Osteocyte (in vitro differentiated cells): ENCODE data around the gene SCFD2. TPM values are rescaled to one million over a fixed set of nuclear protein-coding genes. Genes with fewer than 3 reads are reported as not detected.
"Not testable (repeated sequence)": the region's sequence is repeated elsewhere in the genome, so short reads cannot be mapped to it uniquely, and the experiment has no call there.

Experiments used
- DNase-seq: peaks from one replicate; pipeline ENCODE4 v3.0.0; 2021; ENCODE audit warnings: mixed read lengths; ENCODE audit not compliant: unreplicated experiment; ENCODE audit errors: extremely low spot score
- H3K27ac Mint-ChIP-seq: one replicate; pipeline ENCODE4 v1.8.0; 2021; ENCODE audit warnings: mild to moderate bottlenecking, mixed read lengths; ENCODE audit not compliant: unreplicated experiment
- H3K27me3 Mint-ChIP-seq: one replicate; pipeline ENCODE4 v1.8.0; 2021; ENCODE audit warnings: mixed read lengths; ENCODE audit not compliant: unreplicated experiment
- H3K36me3 Mint-ChIP-seq: one replicate; pipeline ENCODE4 v1.8.0; 2021; ENCODE audit warnings: mixed read lengths; ENCODE audit not compliant: unreplicated experiment
- H3K4me1 Mint-ChIP-seq: one replicate; pipeline ENCODE4 v1.8.0; 2021; ENCODE audit warnings: mixed read lengths; ENCODE audit not compliant: unreplicated experiment
- H3K4me3 Mint-ChIP-seq: one replicate; pipeline ENCODE4 v1.8.0; 2021; ENCODE audit warnings: mild to moderate bottlenecking, moderate library complexity, mixed read lengths; ENCODE audit not compliant: unreplicated experiment
- H3K9me3 Mint-ChIP-seq: one replicate; pipeline ENCODE4 v1.8.0; 2021; ENCODE audit warnings: mixed read lengths; ENCODE audit not compliant: unreplicated experiment
- total RNA-seq: library from RNA; stranded (reverse); gene quantifications from 2 replicates; pipeline ENCODE4 v1.2.1, GENCODE V29; 2021
- TF ChIP-seq, protein P1 (sequence below): fragments of 200-600 bp; sonication (generic); IDR thresholded peaks from 2 replicates; pipeline ENCODE4 v1.5.0; 2021; ENCODE audit warnings: antibody characterized with exemption, mild to moderate bottlenecking, moderate library complexity

Gene SCFD2
- total RNA-seq, 1 donor from 2014 or later = 14.0 TPM

DNA sequence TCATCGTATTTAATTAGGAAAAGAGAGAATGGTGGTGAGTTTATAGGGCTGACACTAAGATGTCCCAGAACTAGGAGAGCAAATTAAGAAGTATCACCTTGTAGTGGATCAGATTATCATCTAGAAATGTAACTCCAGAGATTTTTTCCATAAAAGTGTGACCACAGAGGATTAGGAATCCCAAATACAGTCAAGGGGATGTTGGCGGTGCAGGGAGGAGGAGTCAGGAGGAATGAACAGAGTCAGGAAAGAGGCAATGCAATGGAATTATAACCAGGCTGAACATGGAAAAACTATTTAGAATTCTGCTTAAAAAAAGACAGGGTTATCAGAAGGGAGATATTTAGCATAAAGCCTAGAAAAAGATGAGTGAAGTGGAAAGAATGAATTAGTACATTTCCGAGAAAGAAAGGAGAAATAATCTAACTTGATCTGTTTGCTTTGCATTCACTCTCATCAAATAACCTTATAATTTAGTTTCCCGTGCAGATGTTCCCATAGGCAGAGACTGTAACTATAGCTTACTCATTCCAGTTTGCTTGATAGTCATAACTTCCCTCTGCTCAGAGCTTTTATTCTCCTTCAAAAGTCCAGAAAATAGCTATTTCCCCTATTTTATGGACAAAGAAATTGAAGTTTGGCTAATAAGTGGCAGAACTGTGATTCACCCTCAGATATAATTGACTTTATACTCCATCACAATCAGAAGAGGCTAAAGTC, 56.4 kb downstream of the SCFD2 start:
- no peaks in the 10 kb centered on the region for H3K36me3 Mint-ChIP-seq
- peaks cover 22% of the 10 kb centered on the region for H3K4me1 Mint-ChIP-seq
- DNase-seq = no peak
- H3K9me3 Mint-ChIP-seq = peaks cover under 1% of the 10 kb centered on the region
- TF ChIP-seq, protein P1, sequence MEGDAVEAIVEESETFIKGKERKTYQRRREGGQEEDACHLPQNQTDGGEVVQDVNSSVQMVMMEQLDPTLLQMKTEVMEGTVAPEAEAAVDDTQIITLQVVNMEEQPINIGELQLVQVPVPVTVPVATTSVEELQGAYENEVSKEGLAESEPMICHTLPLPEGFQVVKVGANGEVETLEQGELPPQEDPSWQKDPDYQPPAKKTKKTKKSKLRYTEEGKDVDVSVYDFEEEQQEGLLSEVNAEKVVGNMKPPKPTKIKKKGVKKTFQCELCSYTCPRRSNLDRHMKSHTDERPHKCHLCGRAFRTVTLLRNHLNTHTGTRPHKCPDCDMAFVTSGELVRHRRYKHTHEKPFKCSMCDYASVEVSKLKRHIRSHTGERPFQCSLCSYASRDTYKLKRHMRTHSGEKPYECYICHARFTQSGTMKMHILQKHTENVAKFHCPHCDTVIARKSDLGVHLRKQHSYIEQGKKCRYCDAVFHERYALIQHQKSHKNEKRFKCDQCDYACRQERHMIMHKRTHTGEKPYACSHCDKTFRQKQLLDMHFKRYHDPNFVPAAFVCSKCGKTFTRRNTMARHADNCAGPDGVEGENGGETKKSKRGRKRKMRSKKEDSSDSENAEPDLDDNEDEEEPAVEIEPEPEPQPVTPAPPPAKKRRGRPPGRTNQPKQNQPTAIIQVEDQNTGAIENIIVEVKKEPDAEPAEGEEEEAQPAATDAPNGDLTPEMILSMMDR = no peak
- no peak overlapping the region for H3K4me3 Mint-ChIP-seq
- H3K27ac Mint-ChIP-seq = no peak overlapping the region
- H3K27me3 Mint-ChIP-seq = no peaks in the 10 kb centered on the region

GRCh38 chr4:53307819-53308780, 57.8 kb downstream of the SCFD2 start:
- Mint-ChIP-seq H3K4me1 (peaks cover 20% of the 10 kb centered on the region), H3K36me3 (peaks cover 4% of the 10 kb centered on the region), H3K27ac (no peak overlapping the region), H3K27me3 (no peaks in the 10 kb centered on the region), H3K9me3 (peaks cover 5% of the 10 kb centered on the region), H3K4me3 (no peak overlapping the region)
- TF ChIP-seq, protein P1 = no peak
- no peak for DNase-seq

DNA sequence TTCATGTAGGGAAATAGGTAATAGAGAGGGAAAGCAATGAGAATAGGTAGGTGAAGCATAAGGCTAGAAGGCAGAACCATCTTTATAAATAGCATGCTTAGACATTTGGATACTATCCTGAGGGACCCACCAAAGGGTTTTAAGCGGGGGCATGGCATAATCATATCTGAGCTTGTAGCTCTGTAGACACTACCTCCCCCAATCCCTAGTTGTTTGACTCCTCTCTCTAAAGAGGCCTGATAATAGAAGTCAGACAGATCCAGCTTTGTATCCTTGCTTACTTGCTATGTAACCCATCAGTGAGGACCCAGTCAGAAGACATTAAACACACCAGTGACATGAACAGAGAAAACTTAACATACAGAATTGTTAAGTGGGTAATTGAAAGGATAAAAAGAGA, 58.7 kb downstream of the SCFD2 start:
- Mint-ChIP-seq H3K4me3 (no peak overlapping the region), H3K27ac (no peak overlapping the region), H3K9me3 (peaks cover 5% of the 10 kb centered on the region), H3K4me1 (peaks cover 20% of the 10 kb centered on the region), H3K36me3 (peaks cover 4% of the 10 kb centered on the region), H3K27me3 (no peaks in the 10 kb centered on the region)
- TF ChIP-seq, protein P1 = no peak
- no peak for DNase-seq

- Mint-ChIP-seq H3K4me1 (peaks cover 20% of the 10 kb centered on the region), H3K9me3 (peaks cover 5% of the 10 kb centered on the region), H3K27ac (no peak overlapping the region), H3K36me3 (peaks cover 4% of the 10 kb centered on the region), H3K4me3 (no peak overlapping the region), H3K27me3 (no peaks in the 10 kb centered on the region)
- DNase-seq = no peak
- TF ChIP-seq, protein P1 = no peak
These were observed 59.1 kb downstream of the SCFD2 start for GRCh38 chr4:53306729-53307128.

DNA sequence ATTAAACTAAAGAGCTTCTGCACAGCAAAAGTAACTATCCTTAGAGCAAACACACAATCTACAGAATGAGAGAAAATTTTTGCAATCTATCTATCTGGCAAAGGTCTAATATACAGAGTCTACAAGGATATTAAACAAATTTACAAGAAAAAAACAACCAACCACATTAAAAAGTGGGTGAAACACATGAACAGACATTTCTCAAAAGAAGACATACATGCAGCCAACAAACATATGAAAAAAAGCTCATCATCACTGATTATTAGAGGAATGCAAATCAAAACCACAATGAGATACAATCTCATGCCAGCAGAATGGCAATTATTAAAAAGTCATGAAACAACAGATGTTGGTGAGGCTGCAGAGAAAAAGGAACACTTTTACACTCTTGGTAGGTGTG, 73.7 kb downstream of the SCFD2 start:
- H3K9me3 Mint-ChIP-seq = peaks cover 38% of the 10 kb centered on the region
- not testable (repeated sequence) for DNase-seq, H3K27ac Mint-ChIP-seq, H3K4me1 Mint-ChIP-seq, H3K4me3 Mint-ChIP-seq, H3K27me3 Mint-ChIP-seq
- H3K36me3 Mint-ChIP-seq = peaks cover 19% of the 10 kb centered on the region
